Suprapubic skin (tissue), 3 donors: Measurements from ENCODE around the gene DSCAM.

Experiments
- POLR2AphosphoS5 ChIP-seq, 3 donors: sonication (generic); formaldehyde crosslinking; IDR thresholded peaks; one replicate each; pipeline ENCODE4 v1.6.1; 2017; ENCODE audit warnings: antibody characterized with exemption in 3 of 3
- TF ChIP-seq, protein P1 (sequence below), 2 donors: fragments of 200-600 bp in 1 of 2; fragments of 450-650 bp in 1 of 2; sonication (generic) in 1 of 2; IDR thresholded peaks; one replicate each; pipeline ENCODE4 v1.5.1; 2016 to 2019; ENCODE audit warnings: antibody characterized with exemption in 2 of 2, mild to moderate bottlenecking in 1 of 2, moderate library complexity in 1 of 2

DNA sequence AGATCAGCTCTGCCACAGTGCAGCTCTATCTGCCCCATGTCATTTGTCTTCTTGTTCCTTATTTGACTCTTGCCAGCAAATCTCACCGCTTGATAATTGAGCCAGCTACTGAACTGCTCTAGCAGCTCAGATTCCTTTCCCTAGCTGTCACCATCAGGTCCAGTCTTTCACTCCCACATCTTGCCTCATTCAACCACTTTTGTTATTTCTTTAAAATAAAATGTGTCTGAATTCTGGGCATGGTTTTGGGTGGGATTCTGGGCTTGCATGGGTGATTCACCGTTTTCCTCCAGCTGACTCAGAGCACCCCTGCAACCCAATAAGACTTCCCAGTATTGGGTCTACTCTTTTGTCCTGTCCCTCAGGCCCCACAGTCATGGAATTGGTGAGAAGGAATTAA is 215.7 kb downstream of the DSCAM start:
- TF ChIP-seq POLR2AphosphoS5 (IDR thresholded peaks at IDR 0.05): no peak
- TF ChIP-seq, protein P1, sequence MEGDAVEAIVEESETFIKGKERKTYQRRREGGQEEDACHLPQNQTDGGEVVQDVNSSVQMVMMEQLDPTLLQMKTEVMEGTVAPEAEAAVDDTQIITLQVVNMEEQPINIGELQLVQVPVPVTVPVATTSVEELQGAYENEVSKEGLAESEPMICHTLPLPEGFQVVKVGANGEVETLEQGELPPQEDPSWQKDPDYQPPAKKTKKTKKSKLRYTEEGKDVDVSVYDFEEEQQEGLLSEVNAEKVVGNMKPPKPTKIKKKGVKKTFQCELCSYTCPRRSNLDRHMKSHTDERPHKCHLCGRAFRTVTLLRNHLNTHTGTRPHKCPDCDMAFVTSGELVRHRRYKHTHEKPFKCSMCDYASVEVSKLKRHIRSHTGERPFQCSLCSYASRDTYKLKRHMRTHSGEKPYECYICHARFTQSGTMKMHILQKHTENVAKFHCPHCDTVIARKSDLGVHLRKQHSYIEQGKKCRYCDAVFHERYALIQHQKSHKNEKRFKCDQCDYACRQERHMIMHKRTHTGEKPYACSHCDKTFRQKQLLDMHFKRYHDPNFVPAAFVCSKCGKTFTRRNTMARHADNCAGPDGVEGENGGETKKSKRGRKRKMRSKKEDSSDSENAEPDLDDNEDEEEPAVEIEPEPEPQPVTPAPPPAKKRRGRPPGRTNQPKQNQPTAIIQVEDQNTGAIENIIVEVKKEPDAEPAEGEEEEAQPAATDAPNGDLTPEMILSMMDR (IDR thresholded peaks at IDR 0.05): no peak
